ENCODE data around the gene OVOL1.
"Not testable (repeated sequence)": the region's sequence is repeated elsewhere in the genome, so short reads cannot be mapped to it uniquely, and the experiment has no call there.

OVOL1 gene

GRCh38 chr11:65817835-65818680 lies 31.2 kb downstream of the OVOL1 start:
- peak; percentile 76 for DNase-seq

GRCh38 chr11:65821107-65821506 lies 34.2 kb downstream of the OVOL1 start:
- DNase-seq, result no peak

GRCh38 chr11:65822776-65823528 lies 36.1 kb downstream of the OVOL1 start:
- no peak for DNase-seq

GRCh38 chr11:65826984-65827735 lies 40.3 kb downstream of the OVOL1 start:
- no peak for DNase-seq

- no peak for DNase-seq
Measured at GRCh38 chr11:65829459-65829858, 42.6 kb downstream of the OVOL1 start.

GRCh38 chr11:65832231-65832630 lies 45.4 kb downstream of the OVOL1 start:
- DNase-seq, result not testable (repeated sequence)

- peak; percentile 81 for DNase-seq
Measured at GRCh38 chr11:65833297-65834030, 46.6 kb downstream of the OVOL1 start, which contains the start of gene SNX32. Gene SNX32, plus strand, starts transcription at chr11:65833963. Its CDS starts 103 bp downstream, at chr11:65834066.

- DNase-seq, result no peak
Measured at GRCh38 chr11:65834202-65834601, 47.3 kb downstream of the OVOL1 start.

- DNase-seq, result no peak
Measured at GRCh38 chr11:65842144-65842543, 55.3 kb downstream of the OVOL1 start.

GRCh38 chr11:65843811-65844210 lies 56.9 kb downstream of the OVOL1 start:
- DNase-seq, result no peak

- no peak for DNase-seq
Measured at GRCh38 chr11:65844231-65844872, 57.5 kb downstream of the OVOL1 start.

All from NCI-H1048 (cell line).